Mucosa of descending colon (tissue), 3 donors: ENCODE data around the gene MRPL37. TPM values are rescaled to one million over a fixed set of nuclear protein-coding genes. Genes with fewer than 3 reads are reported as not detected.

Experiments used
- ATAC-seq: fragments of 200-7000 bp; cut with Tn5 transposase; one replicate; pipeline ENCODE4 v1.9.1; 2020; ENCODE audit warnings: mild to moderate bottlenecking, moderate library complexity
- DNase-seq, 3 donors: peaks; one replicate each; pipeline ENCODE4 v3.0.0-alpha.2; 2020
- H3K36me3 ChIP-seq: fragments of 200-600 bp; one replicate; pipeline ENCODE4 v1.8.0; 2021; ENCODE audit warnings: low read depth, mild to moderate bottlenecking
- H3K4me1 ChIP-seq: fragments of 200-600 bp; one replicate; pipeline ENCODE4 v1.8.0; 2021; ENCODE audit warnings: low read depth, mild to moderate bottlenecking
- H3K4me3 ChIP-seq: fragments of 200-600 bp; one replicate; pipeline ENCODE4 v1.8.0; 2021; ENCODE audit warnings: mild to moderate bottlenecking
- H3K9me3 ChIP-seq: fragments of 200-600 bp; one replicate; pipeline ENCODE4 v1.8.0; 2021; ENCODE audit warnings: mild to moderate bottlenecking
- CTCF ChIP-seq: fragments of 200-600 bp; IDR thresholded peaks from one replicate; pipeline ENCODE4 v1.8.0; 2022; ENCODE audit warnings: antibody characterized with exemption, mild to moderate bottlenecking
- intact Hi-C, 2 donors: fragments of 100-400 bp; cut with DNase I in 1 of 2; cut with micrococcal nuclease in 1 of 2; formaldehyde crosslinking; loops; one replicate each; pipeline versions ENCODE4 v1.11.0 to v1.11.1; 2022; cut with DNase I, micrococcal nuclease
- total RNA-seq, 3 donors: library from RNA; stranded (reverse); fragmentation: NEBNext Ultra II Directional in 2 of 3; extraction: Animal tissue kit (Norgen Biotek cat#: 25700) in 2 of 3; gene quantifications; one replicate each; pipeline versions ENCODE4 v1.2.1 to v1.2.4, GENCODE V29; 2021 to 2023
- donor health status: DM: no; HTN: no; CAD: no; lungs with moderate emphysema.
- donor health status: DM: no; HTN: no; CAD: no.
- donor health status: DM: no; HTN: yes; CAD: no.

The MRPL37 gene
- total RNA-seq, 3 donors from 2014 or later = 46.5 to 84.7 (median 58.8) TPM

GRCh38 chr1:54221867-54222484 is 22.0 kb downstream of the MRPL37 start:
- intact Hi-C loops = no loop called here
- Histone ChIP-seq H3K4me1 (peaks cover 12% of the 10 kb centered on the region), H3K4me3 (no peak overlapping the region), H3K9me3 (no peaks in the 10 kb centered on the region), H3K36me3 (peaks cover 2% of the 10 kb centered on the region)
- ATAC-seq = no peak
- no peak for DNase-seq
- TF ChIP-seq CTCF = no peak

- intact Hi-C loops = no loop called here
- TF ChIP-seq CTCF = no peak
- ATAC-seq = no peak
- DNase-seq = no peak
- Histone ChIP-seq H3K9me3 (no peaks in the 10 kb centered on the region), H3K4me1 (peaks cover 12% of the 10 kb centered on the region), H3K4me3 (no peak overlapping the region), H3K36me3 (no peaks in the 10 kb centered on the region)
These were observed 22.7 kb downstream of the MRPL37 start for GRCh38 chr1:54222711-54223110.

GRCh38 chr1:54223441-54224202 is 23.7 kb downstream of the MRPL37 start:
- no peak for TF ChIP-seq CTCF
- Histone ChIP-seq H3K9me3 (no peaks in the 10 kb centered on the region), H3K4me3 (no peak overlapping the region), H3K36me3 (no peaks in the 10 kb centered on the region), H3K4me1 (peaks cover 11% of the 10 kb centered on the region)
- DNase-seq = no peak
- intact Hi-C loops = no loop called here
- ATAC-seq = no peak

- Histone ChIP-seq H3K4me1 (peaks cover 7% of the 10 kb centered on the region), H3K36me3 (no peaks in the 10 kb centered on the region), H3K4me3 (no peak overlapping the region), H3K9me3 (no peaks in the 10 kb centered on the region)
- no peak for TF ChIP-seq CTCF
- intact Hi-C loops = no loop called here
- ATAC-seq (no peak), DNase-seq (no peak)
These were observed 24.3 kb downstream of the MRPL37 start for GRCh38 chr1:54224233-54224632.

GRCh38 chr1:54225378-54225777 is 25.4 kb downstream of the MRPL37 start:
- DNase-seq = no peak
- H3K9me3 ChIP-seq = no peaks in the 10 kb centered on the region
- TF ChIP-seq CTCF = no peak

More at GRCh38 chr1:54225378-54225777, 25.4 kb downstream of the MRPL37 start:
- no peak for ATAC-seq
- no peak overlapping the region for H3K4me3 ChIP-seq
- H3K4me1 ChIP-seq = no peaks in the 10 kb centered on the region
- H3K36me3 ChIP-seq = no peaks in the 10 kb centered on the region
- intact Hi-C loops = no loop called here
